ENCODE measurements around the gene FIZ1.

FIZ1 gene, protein sequence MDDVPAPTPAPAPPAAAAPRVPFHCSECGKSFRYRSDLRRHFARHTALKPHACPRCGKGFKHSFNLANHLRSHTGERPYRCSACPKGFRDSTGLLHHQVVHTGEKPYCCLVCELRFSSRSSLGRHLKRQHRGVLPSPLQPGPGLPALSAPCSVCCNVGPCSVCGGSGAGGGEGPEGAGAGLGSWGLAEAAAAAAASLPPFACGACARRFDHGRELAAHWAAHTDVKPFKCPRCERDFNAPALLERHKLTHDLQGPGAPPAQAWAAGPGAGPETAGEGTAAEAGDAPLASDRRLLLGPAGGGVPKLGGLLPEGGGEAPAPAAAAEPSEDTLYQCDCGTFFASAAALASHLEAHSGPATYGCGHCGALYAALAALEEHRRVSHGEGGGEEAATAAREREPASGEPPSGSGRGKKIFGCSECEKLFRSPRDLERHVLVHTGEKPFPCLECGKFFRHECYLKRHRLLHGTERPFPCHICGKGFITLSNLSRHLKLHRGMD

GRCh38 chr19:55599468-55599841 is at the start of gene FIZ1:
Gene FIZ1, minus strand, starts transcription at chr19:55599517. Its CDS starts 1,652 bp downstream, at chr19:55597865.
- DNase-seq (ENCODE audit: low spot score): peak; percentile 95

DNA sequence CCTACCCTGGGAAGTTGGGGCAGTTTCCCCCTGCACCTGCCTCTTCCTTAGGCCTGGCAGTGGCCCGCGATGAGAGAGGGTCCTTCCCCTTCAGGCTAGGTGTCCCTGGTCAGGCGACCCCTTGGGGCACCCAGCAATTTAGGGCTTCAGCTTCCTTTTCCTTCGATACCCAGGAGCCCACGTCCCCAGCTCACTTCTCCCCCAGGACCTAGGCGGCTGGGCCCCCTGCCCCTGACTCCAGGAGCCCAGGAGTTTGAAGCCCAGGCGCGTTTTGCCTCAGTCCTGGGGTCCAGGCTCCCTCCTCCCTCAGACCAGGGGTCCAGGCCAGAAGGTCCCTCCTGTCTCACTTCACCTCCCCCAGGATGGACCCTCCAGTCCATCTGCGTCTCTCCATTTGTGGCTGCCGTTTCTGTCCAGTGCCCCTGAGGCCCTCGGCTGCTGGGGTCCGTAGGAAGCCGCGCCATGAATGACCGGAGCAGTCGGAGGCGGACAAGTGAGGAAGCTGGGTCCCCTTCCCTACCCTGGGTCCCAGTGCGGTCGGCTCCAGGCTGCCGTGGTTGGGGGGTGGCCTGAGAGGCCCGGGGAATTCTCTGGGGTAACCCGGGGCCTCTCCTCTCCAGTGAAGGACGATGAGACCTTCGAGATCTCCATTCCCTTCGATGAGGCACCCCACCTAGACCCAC is 49.4 kb upstream of the FIZ1 start:
- no peak for DNase-seq (ENCODE audit: low spot score)

DNA sequence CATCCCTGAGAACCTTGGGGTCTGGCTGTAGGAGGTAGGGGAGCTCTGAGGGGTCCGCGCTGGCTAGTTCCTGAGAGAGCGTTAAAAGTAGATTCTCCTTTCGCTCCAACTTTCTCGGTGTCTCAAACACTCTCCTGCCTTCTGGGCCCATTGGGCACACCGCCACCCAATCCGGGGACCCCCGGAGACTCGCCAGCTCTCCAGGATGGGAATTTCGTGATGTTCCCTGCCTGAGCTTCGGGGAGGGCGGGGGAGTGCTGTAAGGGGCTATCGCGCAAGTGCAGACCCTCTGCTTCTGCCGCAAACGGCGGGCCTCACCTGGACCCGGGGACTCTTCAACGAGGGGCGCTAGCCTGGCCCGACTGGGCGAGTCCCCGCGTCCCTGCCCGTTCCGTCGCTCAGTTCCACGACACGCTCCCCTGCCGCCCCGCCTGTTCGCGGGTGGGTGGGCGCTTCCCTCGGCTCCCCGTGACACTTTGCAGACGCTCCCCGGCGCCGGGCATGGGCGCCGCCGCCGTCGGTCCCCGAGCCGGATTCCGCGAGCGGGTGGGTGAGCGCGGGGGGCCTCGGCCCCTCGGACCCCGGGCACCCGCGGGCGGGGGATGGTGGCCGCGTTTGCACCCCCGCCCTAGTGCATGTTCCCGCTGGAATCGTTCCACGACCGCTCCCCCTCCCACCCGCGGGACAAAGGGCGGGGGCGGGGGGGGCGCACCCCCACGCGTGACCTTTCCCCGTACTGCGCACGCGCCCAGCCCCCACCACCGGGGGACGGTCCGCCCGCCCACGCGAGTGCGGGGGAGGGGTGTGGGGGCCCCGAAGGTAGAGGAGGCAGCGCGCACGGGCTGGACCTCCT is 48.6 kb upstream of the FIZ1 start, which contains the start of gene CCDC106:
CCDC106 (plus strand) TSS at position 481 of the 853 bp plus-strand sequence. CDS start 835 bp downstream, outside the sequence.
- no peak for DNase-seq (ENCODE audit: low spot score)

- peak; percentile 34 for DNase-seq (ENCODE audit: low spot score)
Measured at GRCh38 chr19:55646889-55647731, 47.8 kb upstream of the FIZ1 start.

DNA sequence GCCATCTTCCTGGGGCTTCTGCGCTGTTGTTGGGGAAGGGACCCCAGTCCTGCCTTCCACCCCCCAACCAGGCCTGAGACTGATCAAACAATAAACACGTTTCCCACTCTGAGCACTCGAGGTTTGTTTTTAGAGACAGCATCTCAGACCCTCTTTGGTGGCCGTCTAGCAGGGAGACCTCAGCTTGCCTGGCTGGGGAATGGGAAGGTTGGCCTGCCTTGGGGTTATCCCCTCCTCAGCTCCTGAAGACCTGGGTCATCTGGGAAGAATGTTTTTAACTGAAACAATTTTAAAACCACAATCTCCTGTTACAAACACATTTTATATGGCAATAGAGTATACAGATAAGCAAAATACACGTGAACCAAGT is 46.2 kb upstream of the FIZ1 start:
- DNase-seq (ENCODE audit: low spot score): no peak

DNA sequence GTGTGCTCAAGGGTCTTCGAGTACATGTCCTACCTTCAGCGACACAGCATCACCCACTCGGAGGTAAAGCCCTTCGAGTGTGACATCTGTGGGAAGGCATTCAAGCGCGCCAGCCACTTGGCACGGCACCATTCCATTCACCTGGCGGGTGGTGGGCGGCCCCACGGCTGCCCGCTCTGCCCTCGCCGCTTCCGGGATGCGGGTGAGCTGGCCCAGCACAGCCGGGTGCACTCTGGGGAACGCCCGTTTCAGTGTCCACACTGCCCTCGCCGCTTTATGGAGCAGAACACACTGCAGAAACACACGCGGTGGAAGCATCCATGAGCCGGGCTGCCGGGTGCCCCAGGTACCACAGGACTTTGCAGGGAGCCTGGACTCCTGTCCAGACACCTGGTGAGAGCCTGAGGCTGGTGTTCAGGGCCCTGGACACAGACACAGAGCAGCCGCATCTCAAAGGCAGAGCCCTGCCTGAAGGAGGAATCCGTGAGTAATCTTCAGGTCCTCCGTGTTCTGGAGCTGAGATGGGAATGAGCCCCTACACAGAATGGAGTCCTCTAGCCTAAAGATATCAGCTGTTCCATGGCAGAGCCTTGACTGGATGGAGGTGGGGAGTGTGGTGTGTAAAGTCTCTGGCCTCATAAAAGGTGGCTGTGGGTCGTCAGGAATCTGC is 45.7 kb upstream of the FIZ1 start:
- peak; percentile 47 for DNase-seq (ENCODE audit: low spot score)

DNA sequence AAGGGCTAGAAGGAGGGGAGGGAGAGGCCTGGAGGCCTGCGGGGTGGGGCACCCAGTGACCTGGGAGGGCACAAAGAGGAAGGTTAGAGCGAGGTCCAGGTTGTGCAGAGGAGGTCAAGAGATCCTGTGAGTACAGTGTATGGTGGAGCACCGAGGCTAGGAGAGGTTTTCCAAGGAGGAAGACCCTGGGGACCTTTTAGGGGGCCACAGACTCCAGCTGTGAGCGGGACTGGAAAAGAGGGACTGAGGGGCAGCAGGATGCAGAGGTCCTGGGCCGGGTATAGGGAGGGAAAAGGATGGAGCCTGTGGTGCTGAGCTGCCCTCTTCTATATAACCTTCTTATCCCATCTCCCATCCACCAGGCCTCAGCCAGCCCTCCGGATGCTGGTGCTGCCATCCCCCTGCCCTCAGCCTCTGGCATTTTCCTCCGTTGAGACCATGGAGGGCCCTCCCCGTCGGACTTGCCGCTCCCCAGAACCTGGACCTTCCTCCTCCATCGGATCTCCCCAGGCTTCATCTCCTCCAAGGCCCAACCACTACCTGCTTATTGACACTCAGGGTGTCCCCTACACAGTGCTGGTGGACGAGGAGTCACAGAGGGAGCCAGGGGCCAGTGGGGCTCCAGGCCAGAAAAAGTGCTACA is 45.0 kb upstream of the FIZ1 start:
- no peak for DNase-seq (ENCODE audit: low spot score)

DNA sequence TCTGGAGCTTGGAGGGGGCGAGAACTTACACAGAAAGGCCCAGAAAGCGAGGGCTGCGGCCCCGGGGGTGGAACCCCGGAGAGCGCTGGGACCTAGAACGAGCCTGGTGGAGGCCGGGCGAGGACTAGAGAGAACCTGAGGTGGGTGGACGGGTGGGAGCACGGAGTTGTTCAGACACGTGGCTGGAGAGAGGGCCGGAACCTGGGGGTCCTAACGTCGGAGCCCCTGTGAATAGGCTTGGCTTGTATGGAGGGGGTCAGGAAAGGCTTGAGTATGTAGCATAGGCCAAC is 44.5 kb upstream of the FIZ1 start:
- DNase-seq (ENCODE audit: low spot score): no peak

DNA sequence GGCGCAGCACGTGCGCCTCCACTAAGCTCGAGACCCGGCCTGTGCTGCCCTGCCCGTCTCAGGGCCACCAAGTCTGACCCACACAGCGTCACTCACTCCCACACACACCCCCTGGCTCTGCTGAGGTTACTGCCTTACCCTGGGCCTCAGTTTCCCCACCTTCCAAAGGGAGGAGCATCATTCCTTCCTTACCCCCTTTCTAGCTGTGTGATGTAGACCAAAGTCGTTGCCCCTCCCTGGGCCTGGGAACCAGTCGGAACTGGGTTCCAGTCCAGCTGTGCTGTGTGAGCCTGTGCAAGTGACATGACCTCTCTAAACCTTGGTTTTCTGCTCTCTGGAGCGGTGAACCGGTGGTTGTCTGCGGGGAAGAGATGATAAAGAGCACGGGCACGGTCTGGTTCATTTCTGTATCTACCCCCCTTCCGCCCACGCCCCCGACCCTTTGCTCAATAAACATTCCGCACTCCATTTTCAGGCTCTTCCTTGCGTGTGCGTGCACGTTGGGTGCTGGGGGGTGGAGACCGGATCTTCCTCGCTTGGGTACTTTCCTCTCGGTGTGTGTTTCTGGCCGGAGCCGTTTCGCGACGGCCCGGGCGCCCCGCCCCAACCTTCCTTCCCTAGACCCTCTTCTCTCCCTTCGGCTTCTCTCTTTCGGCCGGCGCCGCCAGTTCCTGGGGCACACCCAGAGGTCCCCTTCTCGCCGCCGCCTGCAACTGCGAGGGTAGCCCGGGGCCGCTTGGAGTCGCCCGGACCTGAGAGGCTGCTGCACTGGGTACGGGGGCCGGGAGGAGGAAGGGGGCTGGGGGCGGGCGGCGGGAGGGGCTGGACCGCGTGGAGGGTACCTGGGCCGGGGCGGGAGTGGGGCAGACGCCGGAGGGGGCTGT is 43.9 kb upstream of the FIZ1 start, which contains the start of gene ZNF581:
ZNF581 (plus strand) TSS at position 647 of the 884 bp plus-strand sequence. CDS start 923 bp downstream, outside the sequence.
- peak; percentile 84 for DNase-seq (ENCODE audit: low spot score)

GRCh38 chr19:55642153-55643002 is 43.1 kb upstream of the FIZ1 start:
- no peak for DNase-seq (ENCODE audit: low spot score)

- peak; percentile 64 for DNase-seq (ENCODE audit: low spot score)
Measured at GRCh38 chr19:55641426-55642152, 42.3 kb upstream of the FIZ1 start.

- DNase-seq (ENCODE audit: low spot score): peak; percentile 68
Measured at GRCh38 chr19:55640577-55641425, 41.5 kb upstream of the FIZ1 start, which contains the start of gene ZNF580. Gene ZNF580, plus strand, starts transcription at chr19:55641002. Its CDS starts 1,507 bp downstream, at chr19:55642509.

- DNase-seq (ENCODE audit: low spot score): no peak
Measured at GRCh38 chr19:55640043-55640576, 40.8 kb upstream of the FIZ1 start.

GRCh38 chr19:55638864-55639359 is 39.6 kb upstream of the FIZ1 start:
- peak; percentile 83 for DNase-seq (ENCODE audit: low spot score)

- no peak for DNase-seq (ENCODE audit: low spot score)
Measured at GRCh38 chr19:55637534-55637933, 38.2 kb upstream of the FIZ1 start.

GRCh38 chr19:55636723-55637122 is 37.4 kb upstream of the FIZ1 start:
- DNase-seq (ENCODE audit: low spot score): no peak
